Measurements from ENCODE around the gene MFN1.

The MFN1 gene

GRCh38 chr3:179375091-179375999 is 27.8 kb downstream of the MFN1 start:
- no peak overlapping the region for H3K4me3 ChIP-seq (ENCODE audit: control insufficient read depth, low read depth, low read length)
- DNase-seq (ENCODE audit: low read depth), result no peak
- no peak for TF ChIP-seq CTCF (conservative IDR thresholded peaks at IDR 0.05; ENCODE audit: control insufficient read depth, insufficient read depth, low read depth, low read length)

GRCh38 chr3:179376474-179376873 is 29.0 kb downstream of the MFN1 start:
- H3K4me3 ChIP-seq (ENCODE audit: control insufficient read depth, low read depth, low read length), result no peak overlapping the region
- no peak for TF ChIP-seq CTCF (conservative IDR thresholded peaks at IDR 0.05; ENCODE audit: control insufficient read depth, insufficient read depth, low read depth, low read length)
- DNase-seq (ENCODE audit: low read depth), result no peak

DNA sequence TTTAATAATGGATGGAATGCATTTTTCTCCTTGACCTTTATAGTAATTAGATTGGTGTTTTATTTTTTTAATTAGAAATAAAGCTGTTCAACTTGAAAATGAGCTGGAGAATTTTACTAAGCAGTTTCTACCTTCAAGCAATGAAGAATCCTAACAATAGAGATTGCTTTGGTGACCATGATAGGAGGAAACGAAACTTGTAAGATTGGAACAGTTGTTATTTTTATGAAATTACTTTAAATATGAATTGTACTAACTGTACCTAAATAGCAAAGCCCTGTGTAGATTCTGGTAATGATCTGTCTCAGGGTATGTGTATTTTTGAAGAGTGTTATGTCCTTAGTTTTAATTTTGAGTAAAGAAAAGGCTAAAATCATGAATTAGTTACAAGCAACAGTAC is 44.4 kb downstream of the MFN1 start:
- no peak for DNase-seq (ENCODE audit: low read depth)
- TF ChIP-seq CTCF (conservative IDR thresholded peaks at IDR 0.05; ENCODE audit: control insufficient read depth, insufficient read depth, low read depth, low read length), result no peak
- H3K4me3 ChIP-seq (ENCODE audit: control insufficient read depth, low read depth, low read length), result no peak overlapping the region

DNA sequence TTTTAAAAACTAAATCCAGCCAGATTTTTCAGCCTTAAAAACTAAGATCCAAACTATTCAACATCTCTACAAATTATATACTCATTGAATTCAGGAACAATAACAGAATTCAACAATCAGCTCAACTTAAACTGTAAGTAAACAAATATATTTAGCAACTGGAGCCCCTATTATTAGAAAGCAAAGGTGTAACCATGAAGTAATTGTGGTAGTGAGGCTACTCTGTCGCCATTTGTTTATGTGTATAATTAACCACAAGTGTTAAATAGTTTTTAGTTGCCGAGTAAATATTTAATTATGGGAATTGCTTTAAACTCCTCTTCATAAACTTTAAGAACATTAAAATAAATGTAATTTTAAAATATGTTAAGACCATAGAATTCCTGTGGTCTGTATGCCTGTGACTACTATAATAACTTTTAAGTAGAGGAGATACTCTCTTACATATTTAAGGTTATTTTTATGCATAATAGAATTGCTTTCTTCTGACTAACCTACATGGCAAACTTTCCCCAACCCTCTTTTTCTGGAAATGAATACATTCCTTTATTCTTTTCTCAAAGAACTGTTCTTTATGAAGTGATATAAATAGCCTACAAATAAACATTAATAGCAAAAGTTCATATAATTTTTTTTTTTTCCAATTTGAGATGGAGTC is 51.2 kb downstream of the MFN1 start:
- no peak for DNase-seq (ENCODE audit: low read depth)
- no peak for TF ChIP-seq CTCF (conservative IDR thresholded peaks at IDR 0.05; ENCODE audit: control insufficient read depth, insufficient read depth, low read depth, low read length)
- no peak overlapping the region for H3K4me3 ChIP-seq (ENCODE audit: control insufficient read depth, low read depth, low read length)

DNA sequence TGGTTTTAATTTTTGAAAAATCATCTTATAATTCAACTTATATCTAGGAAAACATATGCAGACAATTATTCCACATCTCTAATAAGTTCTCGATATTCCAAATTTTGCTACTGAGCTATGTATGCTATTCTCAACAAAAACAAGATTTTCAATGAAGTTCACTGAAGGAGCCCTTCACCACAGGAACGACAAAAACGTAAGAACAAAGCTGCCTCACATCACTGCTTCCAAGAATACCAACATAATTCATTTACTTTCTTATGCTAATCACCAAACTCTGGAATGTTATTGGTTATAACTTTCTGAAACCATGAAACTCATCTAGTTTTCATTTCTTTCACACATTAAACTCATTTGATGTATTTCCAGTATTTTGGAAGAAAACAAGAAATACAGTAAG is 54.1 kb downstream of the MFN1 start:
- no peak for TF ChIP-seq CTCF (conservative IDR thresholded peaks at IDR 0.05; ENCODE audit: control insufficient read depth, insufficient read depth, low read depth, low read length)

GRCh38 chr3:179402963-179403362 is 55.5 kb downstream of the MFN1 start:
- no peak for DNase-seq (ENCODE audit: low read depth)
- no peak for TF ChIP-seq CTCF (conservative IDR thresholded peaks at IDR 0.05; ENCODE audit: control insufficient read depth, insufficient read depth, low read depth, low read length)
- H3K4me3 ChIP-seq (ENCODE audit: control insufficient read depth, low read depth, low read length), result no peak overlapping the region

More for the DNA sequence above, 54.1 kb downstream of the MFN1 start:
- H3K4me3 ChIP-seq (ENCODE audit: control insufficient read depth, low read depth, low read length), result no peak overlapping the region
- DNase-seq (ENCODE audit: low read depth), result no peak
